Spleen (tissue), 11 donors: ENCODE data around the gene DUSP9. TPM values are rescaled to one million over a fixed set of nuclear protein-coding genes. Genes with fewer than 3 reads are reported as not detected.

Experiments
- DNase-seq: peaks from one replicate; pipeline ENCODE4 v3.0.0-alpha.2; 2020
- H3K27ac ChIP-seq, 8 donors: fragments of 200-600 bp; sonication (generic) in 7 of 8; 1 replicate in 4 of 8; 2 replicates in 4 of 8; pipeline versions ENCODE4 v1.5.0 to v1.8.0; 2016 to 2021; ENCODE audit warnings: inconsistent platforms in 4 of 8, mild to moderate bottlenecking in 4 of 8, moderate library complexity in 1 of 8
- H3K27me3 ChIP-seq, 7 donors: fragments of 200-600 bp; sonication (generic) in 6 of 7; replicated peaks in 1 of 7; 1 replicate in 4 of 7; 2 replicates in 3 of 7; pipeline versions ENCODE4 v1.5.0 to v1.8.0; 2016 to 2021; ENCODE audit warnings: inconsistent platforms in 3 of 7, mild to moderate bottlenecking in 1 of 7
- H3K36me3 ChIP-seq, 6 donors: fragments of 200-600 bp; sonication (generic) in 5 of 6; 1 replicate in 4 of 6; 2 replicates in 2 of 6; pipeline versions ENCODE4 v1.5.0 to v1.8.0; 2016 to 2021; ENCODE audit warnings: inconsistent platforms in 2 of 6
- H3K4me1 ChIP-seq, 6 donors: fragments of 200-600 bp; sonication (generic) in 5 of 6; 1 replicate in 3 of 6; 2 replicates in 3 of 6; pipeline versions ENCODE4 v1.5.0 to v1.8.0; 2016 to 2021; ENCODE audit warnings: inconsistent platforms in 3 of 6
- H3K4me3 ChIP-seq, 8 donors: fragments of 200-600 bp; sonication (generic) in 7 of 8; 1 replicate in 4 of 8; 2 replicates in 4 of 8; pipeline versions ENCODE4 v1.5.0 to v1.8.0; 2016 to 2021; ENCODE audit warnings: inconsistent platforms in 4 of 8, mild to moderate bottlenecking in 4 of 8, moderate library complexity in 2 of 8
- H3K9me3 ChIP-seq, 8 donors: fragments of 200-600 bp; sonication (generic) in 7 of 8; 1 replicate in 4 of 8; 2 replicates in 4 of 8; pipeline versions ENCODE4 v1.5.0 to v1.8.0; 2016 to 2021; ENCODE audit warnings: inconsistent platforms in 4 of 8
- POLR2A ChIP-seq, 3 donors: fragments of 450-650 bp; IDR thresholded peaks; one replicate each; pipeline ENCODE4 v1.5.1; 2017; ENCODE audit warnings: antibody characterized with exemption in 3 of 3, mild to moderate bottlenecking in 1 of 3
- POLR2AphosphoS5 ChIP-seq, 3 donors: sonication (generic); formaldehyde crosslinking; IDR thresholded peaks; one replicate each; pipeline ENCODE4 v1.5.1; 2017; ENCODE audit warnings: antibody characterized with exemption in 3 of 3
- WGBS, 5 donors: extraction: QIAGEN DNeasy Blood & Tissue Kit in 3 of 5; methylation state at CpG; one replicate each; pipeline versions ENCODE4 v1.1.5 to v1.1.7; 2013 to 2018; 5-methylcytosine and 5-hydroxymethylcytosine counted together
- intact Hi-C: fragments of 100-400 bp; cut with DNase I; formaldehyde crosslinking; loops from one replicate; pipeline ENCODE4 v1.15.0; 2023; ENCODE audit warnings: low total_unique reads
- polyA plus RNA-seq, 3 donors: library from polyadenylated mRNA; stranded (reverse); fragments of 200-250 nt; gene quantifications; one replicate each; pipeline ENCODE4 v1.2.1, GENCODE V29; 2013
- total RNA-seq, 7 donors: library from RNA; depleted of rRNA in 3 of 7; stranded (reverse); fragments of >200 nt in 3 of 7; fragmentation: NEBNext Ultra II Directional in 4 of 7; extraction: Animal tissue kit (Norgen Biotek cat#: 25700) in 4 of 7; gene quantifications; one replicate each; pipeline versions ENCODE4 v1.1.0 to v1.2.1, GENCODE V29; 2016 to 2021
- TF ChIP-seq, protein P1 (sequence below), 11 experiments: fragments of 200-600 bp in 7 of 11; fragments of 450-650 bp in 4 of 11; sonication (generic) in 4 of 11; IDR thresholded peaks in 8 of 11; conservative IDR thresholded peaks in 3 of 11; 1 replicate in 7 of 11; 2 replicates in 4 of 11; pipeline versions ENCODE4 v1.4.0 to v1.8.0; 2016 to 2021; ENCODE audit warnings: antibody characterized with exemption in 11 of 11, inconsistent platforms in 4 of 11, mild to moderate bottlenecking in 1 of 11
- donor health status: healthy with polysubstance abuse.
- donor health status: DM: no; HTN: no; CAD: no; lungs with moderate emphysema.
- donor health status: DM: no; HTN: no; CAD: no.
- donor health status: Bipolar disorder and iron deficiency.
- donor health status: healthy.
- donor health status: DM: no; HTN: no; CAD: no.
- donor health status: DM: yes; HTN: yes; CAD: no.

The DUSP9 gene
- total and polyA plus RNA-seq, 10 donors = 0.09 to 0.17 TPM; not detected in 8

DNA sequence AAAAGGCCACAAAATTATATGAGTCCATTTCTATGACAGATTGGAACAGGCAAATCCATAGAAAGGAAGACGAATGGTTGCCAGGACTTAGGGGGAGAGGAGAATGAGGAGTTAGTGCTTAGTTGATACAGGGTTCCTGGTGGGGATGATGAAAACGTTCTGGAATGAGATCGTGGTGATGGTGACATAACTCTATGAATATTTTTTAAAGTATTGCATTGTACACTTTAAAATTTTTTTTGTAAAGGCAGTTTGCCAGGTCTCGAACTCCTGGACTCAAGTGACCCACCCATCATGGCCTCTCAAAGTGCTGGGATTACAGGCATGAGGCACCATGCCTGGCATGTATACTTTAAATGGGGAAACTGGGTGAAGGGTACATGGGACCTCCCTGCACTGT, 38.2 kb upstream of the DUSP9 start:
- Histone ChIP-seq H3K36me3 (no peaks in the 10 kb centered on the region), H3K27me3 (peaks cover 0 to 40% (median 4%) of the 10 kb centered on the region in 7 donors), H3K4me1 (peaks cover 0 to 15% (median 12%) of the 10 kb centered on the region in 6 donors), H3K27ac (no peak overlapping the region), H3K4me3 (no peak overlapping the region), H3K9me3 (peaks cover 0 to 3% (median 0%) of the 10 kb centered on the region in 8 donors)
- intact Hi-C loops = no loop called here
- TF ChIP-seq, protein P1, sequence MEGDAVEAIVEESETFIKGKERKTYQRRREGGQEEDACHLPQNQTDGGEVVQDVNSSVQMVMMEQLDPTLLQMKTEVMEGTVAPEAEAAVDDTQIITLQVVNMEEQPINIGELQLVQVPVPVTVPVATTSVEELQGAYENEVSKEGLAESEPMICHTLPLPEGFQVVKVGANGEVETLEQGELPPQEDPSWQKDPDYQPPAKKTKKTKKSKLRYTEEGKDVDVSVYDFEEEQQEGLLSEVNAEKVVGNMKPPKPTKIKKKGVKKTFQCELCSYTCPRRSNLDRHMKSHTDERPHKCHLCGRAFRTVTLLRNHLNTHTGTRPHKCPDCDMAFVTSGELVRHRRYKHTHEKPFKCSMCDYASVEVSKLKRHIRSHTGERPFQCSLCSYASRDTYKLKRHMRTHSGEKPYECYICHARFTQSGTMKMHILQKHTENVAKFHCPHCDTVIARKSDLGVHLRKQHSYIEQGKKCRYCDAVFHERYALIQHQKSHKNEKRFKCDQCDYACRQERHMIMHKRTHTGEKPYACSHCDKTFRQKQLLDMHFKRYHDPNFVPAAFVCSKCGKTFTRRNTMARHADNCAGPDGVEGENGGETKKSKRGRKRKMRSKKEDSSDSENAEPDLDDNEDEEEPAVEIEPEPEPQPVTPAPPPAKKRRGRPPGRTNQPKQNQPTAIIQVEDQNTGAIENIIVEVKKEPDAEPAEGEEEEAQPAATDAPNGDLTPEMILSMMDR (IDR thresholded peaks at IDR 0.05 in 8 of 11, conservative IDR thresholded peaks at IDR 0.05 in 3 of 11) = no peak
- no peak for TF ChIP-seq POLR2A (IDR thresholded peaks at IDR 0.05)
- no peak for TF ChIP-seq POLR2AphosphoS5 (IDR thresholded peaks at IDR 0.05)
- DNase-seq = no peak
- 59 to 85% (median 72%) methylated on average over 4 of the region's 4 CpGs for WGBS, 5 donors

DNA sequence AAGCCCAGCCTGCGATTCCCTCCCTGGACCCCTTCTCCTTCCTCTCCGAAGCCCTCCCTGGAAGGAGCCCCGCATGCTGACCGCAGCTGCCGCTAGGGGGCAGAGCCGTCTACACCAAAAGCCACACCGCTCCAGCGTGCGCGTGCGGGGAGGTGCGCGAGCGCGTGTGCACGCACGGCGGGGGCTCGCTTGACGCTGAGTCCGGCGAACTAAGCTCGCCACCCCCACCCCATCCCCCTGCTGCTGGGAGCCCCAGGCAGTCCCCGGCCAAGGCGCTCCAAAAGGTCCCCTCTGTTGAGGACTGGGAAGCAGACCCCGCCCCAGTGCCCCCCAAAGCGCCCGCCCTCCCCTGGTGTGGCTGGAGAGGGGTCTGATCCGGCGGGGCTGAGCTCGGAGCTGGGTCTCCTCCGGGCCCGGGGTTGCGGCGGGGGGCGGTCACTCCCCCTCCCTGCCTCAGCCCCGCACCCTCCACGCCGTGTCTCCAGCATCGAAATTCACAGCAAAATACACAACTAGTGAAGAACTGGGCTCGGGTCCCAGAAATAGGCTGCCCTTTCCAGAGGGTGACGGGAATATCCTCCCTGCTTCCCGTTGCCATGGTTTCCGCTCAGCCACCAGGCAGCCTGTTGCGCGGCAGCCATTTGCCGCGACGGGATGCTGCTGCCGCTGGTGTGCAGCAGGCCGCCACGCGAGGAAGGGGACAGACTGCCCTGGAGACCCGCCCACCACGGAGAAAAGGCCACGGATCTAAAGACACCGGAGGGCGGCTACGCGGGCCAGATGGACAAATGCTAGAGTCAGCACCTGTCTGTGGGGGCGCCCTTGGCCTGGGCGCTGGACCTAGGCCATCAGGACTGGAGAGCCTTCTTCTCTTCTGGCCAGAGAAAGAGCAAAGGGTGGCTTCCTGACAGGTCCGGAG, 36.8 kb upstream of the DUSP9 start:
- Histone ChIP-seq H3K4me3 (peak overlapping the region; percentile 25 to 70 (median 36)), H3K27ac (peak overlapping the region in 4 of 8 donors; percentile 37 to 65 (median 44)), H3K9me3 (peaks cover 0 to 8% (median 0%) of the 10 kb centered on the region in 8 donors), H3K4me1 (peaks cover 0 to 15% (median 12%) of the 10 kb centered on the region in 6 donors), H3K27me3 (peaks cover 0 to 46% (median 4%) of the 10 kb centered on the region in 7 donors), H3K36me3 (no peaks in the 10 kb centered on the region)
- WGBS, 5 donors = 0 to 68% (median 5%) methylated on average over 8 to 63 of the region's 63 CpGs
- peak; percentile 93 for DNase-seq
- intact Hi-C loops = loop anchor here (10.0 kb wide), 1 partner anchor 55 kb away; no protein-coding TSS in a partner anchor
- TF ChIP-seq POLR2A (IDR thresholded peaks at IDR 0.05) = no peak
- peak in 2 of 3 donors; percentile 50 to 64 for TF ChIP-seq POLR2AphosphoS5 (IDR thresholded peaks at IDR 0.05)
- TF ChIP-seq, protein P1 (IDR thresholded peaks at IDR 0.05 in 8 of 11, conservative IDR thresholded peaks at IDR 0.05 in 3 of 11) = peak; percentile 48 to 86 (median 79)

DNA sequence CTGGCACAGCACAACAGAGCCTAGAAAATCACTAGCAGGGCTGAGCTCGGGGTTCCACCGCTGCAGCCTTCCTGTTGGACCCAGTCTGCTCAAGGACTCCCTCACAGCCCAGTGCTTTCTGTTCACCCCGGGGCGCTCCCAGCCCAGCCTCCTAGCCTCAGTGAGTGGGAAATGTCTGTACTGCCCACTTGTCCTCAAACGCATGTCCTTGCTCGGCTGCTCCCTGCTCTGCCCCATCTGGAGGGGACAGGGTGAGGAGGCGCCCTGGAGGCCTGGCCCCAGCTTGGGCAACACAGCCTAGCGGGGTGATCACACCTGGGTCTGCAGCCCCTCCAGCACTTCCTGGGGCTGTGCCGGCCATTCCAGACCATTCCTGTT, 36.2 kb upstream of the DUSP9 start:
- Histone ChIP-seq H3K4me1 (peaks cover 0 to 15% (median 12%) of the 10 kb centered on the region in 6 donors), H3K27ac (peak overlapping the region in 4 of 8 donors; percentile 37 to 65 (median 44)), H3K9me3 (peaks cover 0 to 8% (median 0%) of the 10 kb centered on the region in 8 donors), H3K4me3 (peak overlapping the region in 1 of 8 donors; percentile 70), H3K27me3 (peaks cover 0 to 46% (median 4%) of the 10 kb centered on the region in 7 donors), H3K36me3 (no peaks in the 10 kb centered on the region)
- 66 to 81% (median 73%) methylated on average over 8 to 9 of the region's 9 CpGs for WGBS, 5 donors
- intact Hi-C loops = loop anchor here (10.0 kb wide), 1 partner anchor 54 kb away; no protein-coding TSS in a partner anchor
- peak; percentile 73 for DNase-seq
- no peak for TF ChIP-seq POLR2AphosphoS5 (IDR thresholded peaks at IDR 0.05)
- TF ChIP-seq, protein P1 (IDR thresholded peaks at IDR 0.05 in 8 of 11, conservative IDR thresholded peaks at IDR 0.05 in 3 of 11) = no peak
- TF ChIP-seq POLR2A (IDR thresholded peaks at IDR 0.05) = no peak
